ENCODE measurements around the gene EPS8L2. TPM values are rescaled to one million over a fixed set of nuclear protein-coding genes. Genes with fewer than 3 reads are reported as not detected.

EPS8L2 gene
- total RNA-seq, 4 donors from 2014 or later, result 29.1 to 48.0 (median 32.7) TPM

DNA sequence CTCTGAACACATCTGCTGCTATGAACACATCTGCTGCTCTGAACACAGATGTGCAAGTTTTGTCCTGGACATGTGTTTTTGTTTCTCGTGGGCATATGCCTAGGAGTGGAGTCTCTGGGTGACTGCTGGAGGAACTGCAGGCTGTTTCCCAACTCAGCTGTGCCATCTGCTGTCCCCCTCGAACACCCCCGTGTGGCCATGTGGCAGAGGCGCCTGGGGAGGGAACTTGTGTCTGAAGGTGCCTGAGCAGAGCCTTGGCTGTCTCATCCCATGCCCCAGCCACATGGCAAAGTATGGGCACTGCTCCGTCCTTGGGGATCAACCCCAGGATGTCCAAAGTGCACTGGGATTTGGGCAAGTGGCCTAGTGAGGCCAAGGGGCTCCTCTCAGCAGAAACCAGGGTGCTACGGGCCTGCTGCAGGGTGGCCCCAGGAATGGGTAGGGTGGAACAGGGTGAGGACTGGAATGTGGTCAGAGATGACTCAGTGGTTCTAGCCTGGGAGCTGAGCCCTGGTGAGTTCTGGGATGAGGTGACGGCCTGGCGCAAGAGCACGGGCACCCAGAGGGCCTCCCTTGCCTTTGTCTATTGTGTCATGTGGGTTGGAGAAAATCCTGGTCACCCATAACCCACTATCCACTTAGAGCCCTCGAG is 56.5 kb downstream of the EPS8L2 start:
- 38 to 46% methylated on average over 8 to 10 of the region's 10 CpGs for WGBS, 2 donors
- peak overlapping the region in 3 of 4 donors; percentile 32 to 74 (median 58) for H3K27ac ChIP-seq

DNA sequence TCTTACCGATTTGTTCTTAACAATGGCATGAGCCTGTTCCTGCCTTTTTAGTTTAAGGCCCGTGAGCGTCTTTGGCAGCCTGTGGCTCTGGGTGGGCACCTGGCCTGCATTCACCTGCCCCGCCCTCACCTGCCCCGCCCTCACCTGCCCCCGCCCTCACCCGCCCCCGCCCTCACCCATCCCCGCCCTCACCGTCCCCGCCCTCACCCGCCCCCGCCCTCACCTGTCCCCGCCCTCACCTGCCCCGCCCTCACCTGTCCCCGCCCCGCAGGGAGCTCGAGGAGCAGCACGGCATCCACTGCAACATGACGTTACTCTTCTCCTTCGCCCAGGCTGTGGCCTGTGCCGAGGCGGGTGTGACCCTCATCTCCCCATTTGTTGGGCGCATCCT is 57.0 kb downstream of the EPS8L2 start:
- Histone ChIP-seq H3K27ac (peak overlapping the region in 3 of 4 donors; percentile 32 to 74 (median 58)), H3K36me3 (peaks cover 7 to 100% (median 33%) of the 10 kb centered on the region in 3 donors), H3K4me3 (no peak overlapping the region), H3K9me3 (no peaks in the 10 kb centered on the region), H3K4me1 (peaks cover 0 to 10% (median 4%) of the 10 kb centered on the region in 4 donors), H3K27me3 (no peaks in the 10 kb centered on the region)
- 56 to 61% methylated on average over 21 to 23 of the region's 24 CpGs for WGBS, 2 donors
- TF ChIP-seq CTCF (IDR thresholded peaks at IDR 0.05), result no peak
- TF ChIP-seq EP300 (IDR thresholded peaks at IDR 0.05), result no peak
- no peak for TF ChIP-seq POLR2A (IDR thresholded peaks at IDR 0.05)
- no peak for DNase-seq (ENCODE audit: low spot score in 2 of 2)

More for the DNA sequence above, 56.5 kb downstream of the EPS8L2 start:
- Histone ChIP-seq H3K27me3 (no peaks in the 10 kb centered on the region), H3K36me3 (peaks cover 7 to 100% (median 33%) of the 10 kb centered on the region in 3 donors), H3K9me3 (no peaks in the 10 kb centered on the region), H3K4me3 (no peak overlapping the region), H3K4me1 (peaks cover 0 to 10% (median 4%) of the 10 kb centered on the region in 4 donors)
- no peak for DNase-seq (ENCODE audit: low spot score in 2 of 2)
- TF ChIP-seq POLR2A (IDR thresholded peaks at IDR 0.05) (no peak), EP300 (IDR thresholded peaks at IDR 0.05) (no peak), CTCF (IDR thresholded peaks at IDR 0.05) (peak in 1 of 5 experiments; percentile 39)

- Histone ChIP-seq H3K4me3 (no peak overlapping the region), H3K27me3 (no peaks in the 10 kb centered on the region), H3K9me3 (no peaks in the 10 kb centered on the region), H3K4me1 (peaks cover 0 to 10% (median 4%) of the 10 kb centered on the region in 4 donors), H3K36me3 (peaks cover 7 to 100% (median 31%) of the 10 kb centered on the region in 3 donors), H3K27ac (peak overlapping the region in 1 of 4 donors; percentile 2)
- no peak for DNase-seq (ENCODE audit: low spot score in 2 of 2)
- 89 to 90% methylated on average over 19 to 22 of the region's 22 CpGs for WGBS, 2 donors
- TF ChIP-seq CTCF (IDR thresholded peaks at IDR 0.05), result no peak
Observed at GRCh38 chr11:763549-764321, 57.7 kb downstream of the EPS8L2 start.

GRCh38 chr11:764322-765024 is 58.4 kb downstream of the EPS8L2 start:
- DNase-seq (ENCODE audit: low spot score in 2 of 2), result no peak
- 77 to 80% methylated on average over 15 to 17 of the region's 18 CpGs for WGBS, 2 donors
- Histone ChIP-seq H3K4me3 (no peak overlapping the region), H3K9me3 (no peaks in the 10 kb centered on the region), H3K27ac (no peak overlapping the region), H3K4me1 (peaks cover 0 to 10% (median 4%) of the 10 kb centered on the region in 4 donors), H3K27me3 (no peaks in the 10 kb centered on the region), H3K36me3 (peaks cover 7 to 98% (median 23%) of the 10 kb centered on the region in 3 donors)
- TF ChIP-seq POLR2A (IDR thresholded peaks at IDR 0.05) (no peak), CTCF (IDR thresholded peaks at IDR 0.05) (no peak), EP300 (IDR thresholded peaks at IDR 0.05) (no peak)
